Measurements from ENCODE around the gene SLC12A4.

DNA sequence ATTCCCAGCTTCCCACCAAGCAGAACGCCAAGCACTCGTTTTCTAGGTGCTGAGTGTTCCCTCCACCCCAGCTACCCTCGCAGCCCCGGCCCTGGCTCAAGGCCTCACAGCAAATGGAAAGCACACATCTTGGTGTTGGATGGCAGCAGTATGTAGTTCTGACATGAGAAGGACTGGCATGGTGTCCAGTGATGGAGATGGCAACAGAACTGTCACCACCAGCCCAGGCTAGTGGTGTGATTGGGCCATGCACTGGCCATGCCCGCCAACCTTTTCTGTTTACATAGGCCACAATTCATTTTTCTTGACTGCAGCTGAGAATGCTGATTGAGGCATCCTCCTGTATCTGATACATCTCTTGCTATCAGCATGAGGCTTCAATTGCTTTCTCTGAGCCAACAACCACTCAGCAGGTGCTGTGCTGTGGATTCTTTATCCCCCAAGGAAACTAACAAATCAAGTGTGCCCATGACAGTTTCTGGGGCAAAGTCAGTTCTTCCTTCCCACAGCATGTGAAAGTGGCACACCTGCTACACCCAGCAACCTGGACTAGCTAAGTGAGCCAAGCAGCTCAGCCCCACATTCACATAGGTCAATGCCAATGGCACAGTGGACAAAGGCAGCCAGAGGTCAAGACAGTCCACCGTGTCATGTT is 3.8 kb downstream of the SLC12A4 start:
- TF ChIP-seq, protein P1, sequence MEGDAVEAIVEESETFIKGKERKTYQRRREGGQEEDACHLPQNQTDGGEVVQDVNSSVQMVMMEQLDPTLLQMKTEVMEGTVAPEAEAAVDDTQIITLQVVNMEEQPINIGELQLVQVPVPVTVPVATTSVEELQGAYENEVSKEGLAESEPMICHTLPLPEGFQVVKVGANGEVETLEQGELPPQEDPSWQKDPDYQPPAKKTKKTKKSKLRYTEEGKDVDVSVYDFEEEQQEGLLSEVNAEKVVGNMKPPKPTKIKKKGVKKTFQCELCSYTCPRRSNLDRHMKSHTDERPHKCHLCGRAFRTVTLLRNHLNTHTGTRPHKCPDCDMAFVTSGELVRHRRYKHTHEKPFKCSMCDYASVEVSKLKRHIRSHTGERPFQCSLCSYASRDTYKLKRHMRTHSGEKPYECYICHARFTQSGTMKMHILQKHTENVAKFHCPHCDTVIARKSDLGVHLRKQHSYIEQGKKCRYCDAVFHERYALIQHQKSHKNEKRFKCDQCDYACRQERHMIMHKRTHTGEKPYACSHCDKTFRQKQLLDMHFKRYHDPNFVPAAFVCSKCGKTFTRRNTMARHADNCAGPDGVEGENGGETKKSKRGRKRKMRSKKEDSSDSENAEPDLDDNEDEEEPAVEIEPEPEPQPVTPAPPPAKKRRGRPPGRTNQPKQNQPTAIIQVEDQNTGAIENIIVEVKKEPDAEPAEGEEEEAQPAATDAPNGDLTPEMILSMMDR (IDR thresholded peaks at IDR 0.05), result no peak
- TF ChIP-seq EP300 (IDR thresholded peaks at IDR 0.05), result no peak

All from tibial nerve (tissue), 4 donors.